ENCODE measurements around the gene RALGAPA1.

- TF ChIP-seq CTCF (IDR thresholded peaks at IDR 0.05; ENCODE audit: poor library complexity, severe bottlenecking) (no peak), POLR2AphosphoS5 (IDR thresholded peaks at IDR 0.05) (no peak), RAD21 (conservative IDR thresholded peaks at IDR 0.05) (no peak), EP300 (conservative IDR thresholded peaks at IDR 0.05; ENCODE audit: poor library complexity, severe bottlenecking) (no peak), MXI1 (conservative IDR thresholded peaks at IDR 0.05; ENCODE audit: poor library complexity, severe bottlenecking) (no peak)
Observed at GRCh38 chr14:35578639-35579038, 230.5 kb downstream of the RALGAPA1 start.

Data from neural cell (in vitro differentiated cells).